ENCODE measurements around the gene MZF1.

GRCh38 chr19:58586133-58586765 is 13.1 kb upstream of the MZF1 start:
- TF ChIP-seq, protein P1, sequence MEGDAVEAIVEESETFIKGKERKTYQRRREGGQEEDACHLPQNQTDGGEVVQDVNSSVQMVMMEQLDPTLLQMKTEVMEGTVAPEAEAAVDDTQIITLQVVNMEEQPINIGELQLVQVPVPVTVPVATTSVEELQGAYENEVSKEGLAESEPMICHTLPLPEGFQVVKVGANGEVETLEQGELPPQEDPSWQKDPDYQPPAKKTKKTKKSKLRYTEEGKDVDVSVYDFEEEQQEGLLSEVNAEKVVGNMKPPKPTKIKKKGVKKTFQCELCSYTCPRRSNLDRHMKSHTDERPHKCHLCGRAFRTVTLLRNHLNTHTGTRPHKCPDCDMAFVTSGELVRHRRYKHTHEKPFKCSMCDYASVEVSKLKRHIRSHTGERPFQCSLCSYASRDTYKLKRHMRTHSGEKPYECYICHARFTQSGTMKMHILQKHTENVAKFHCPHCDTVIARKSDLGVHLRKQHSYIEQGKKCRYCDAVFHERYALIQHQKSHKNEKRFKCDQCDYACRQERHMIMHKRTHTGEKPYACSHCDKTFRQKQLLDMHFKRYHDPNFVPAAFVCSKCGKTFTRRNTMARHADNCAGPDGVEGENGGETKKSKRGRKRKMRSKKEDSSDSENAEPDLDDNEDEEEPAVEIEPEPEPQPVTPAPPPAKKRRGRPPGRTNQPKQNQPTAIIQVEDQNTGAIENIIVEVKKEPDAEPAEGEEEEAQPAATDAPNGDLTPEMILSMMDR (IDR thresholded peaks at IDR 0.05; ENCODE audit: insufficient read depth, low read length, poor library complexity, severe bottlenecking) = no peak
- no peak for TF ChIP-seq EZH2phosphoT487 (conservative IDR thresholded peaks at IDR 0.05; ENCODE audit: low read length)
